HepG2 (cell line): ENCODE measurements around the gene SIRPB1. TPM values are rescaled to one million over a fixed set of nuclear protein-coding genes. Genes with fewer than 3 reads are reported as not detected.

ENCODE experiments used
- ATAC-seq: fragments of 200-7000 bp; cut with Tn5 transposase; 3 replicates; pipeline ENCODE4 v1.9.1; 2020; ENCODE audit warnings: mild to moderate bottlenecking, moderate library complexity
- BruUV-seq: library from RNA; stranded (reverse); fragments of 400-500 nt; replicated peaks from 2 replicates; lab custom pipeline; 2021; lab: Mats Ljungman, UMichigan
- CTCF ChIA-PET: fragments of 300-600 bp; formaldehyde crosslinking; extraction: SDS; loops from one replicate; lab custom pipeline; 2021; ENCODE audit warnings: low total read pairs, inconsistent platforms, low intra/inter-chr PET ratio; lab: Yijun Ruan, JAX
- POLR2A ChIA-PET: fragments of 350-600 bp; sonication (Branson Sonifier 250); formaldehyde crosslinking; loops from one replicate; lab custom pipeline; 2020; ENCODE audit warnings: antibody characterized with exemption, inconsistent platforms; lab: Yijun Ruan, JAX
- DNase-seq: peaks from one replicate; pipeline ENCODE4 v3.0.0-alpha.2; 2015; ENCODE audit warnings: low spot score
- FAIRE-seq: peaks from 3 replicates; lab custom pipeline; 2011; peaks lifted over from hg19 to GRCh38; lab: Jason Lieb, UNC
- H2AFZ ChIP-seq: one replicate; pipeline ENCODE4 v1.6.1; 2011; ENCODE audit warnings: low read length, inconsistent platforms
- H3K27ac ChIP-seq: fragments of 300-600 bp; 3 replicates; pipeline ENCODE4 v1.8.0; 2011; ENCODE audit warnings: mixed run types, mild to moderate bottlenecking, mixed read lengths, low read length, inconsistent platforms; ENCODE audit not compliant: insufficient read depth; ENCODE audit errors: extremely low read length
- H3K27me3 ChIP-seq, 2 experiments: fragments of 200-600 bp in 1 of 2; 2 replicates in 1 of 2; 3 replicates in 1 of 2; pipeline versions ENCODE4 v1.6.0 to v1.8.0; 2011; ENCODE audit warnings: low read length in 2 of 2, mild to moderate bottlenecking in 2 of 2, moderate library complexity in 2 of 2, inconsistent platforms in 1 of 2; ENCODE audit not compliant: insufficient read depth in 2 of 2, control insufficient read depth in 1 of 2
- H3K36me3 ChIP-seq, 2 experiments: fragments of 200-600 bp in 1 of 2; replicated peaks in 1 of 2; 2 replicates in 1 of 2; 3 replicates in 1 of 2; pipeline versions ENCODE4 v1.5.1 to v1.8.0; 2011; ENCODE audit warnings: low read length in 2 of 2, inconsistent platforms in 1 of 2; ENCODE audit not compliant: insufficient read depth in 2 of 2, control insufficient read depth in 1 of 2
- H3K4me1 ChIP-seq: 2 replicates; pipeline ENCODE4 v1.5.1; 2012; ENCODE audit warnings: low read length, inconsistent platforms; ENCODE audit not compliant: insufficient read depth
- H3K4me2 ChIP-seq: 2 replicates; pipeline ENCODE4 v1.6.0; 2011; ENCODE audit warnings: low read depth, low read length, inconsistent platforms
- H3K4me3 ChIP-seq, 3 experiments: fragments of 200-600 bp in 1 of 3; sonication (generic), shearing (Covaris generic) in 1 of 3; replicated peaks in 1 of 3; 2 replicates each; pipeline ENCODE4 v1.5.1; 2011 to 2016; ENCODE audit warnings: low read length in 3 of 3, inconsistent platforms in 2 of 3, low read depth in 2 of 3, mild to moderate bottlenecking in 2 of 3, control low read depth in 1 of 3, mixed read lengths in 1 of 3; ENCODE audit not compliant: insufficient read depth in 1 of 3
- H3K79me2 ChIP-seq: one replicate; pipeline ENCODE4 v1.6.1; 2011; ENCODE audit warnings: low read length, inconsistent platforms; ENCODE audit not compliant: insufficient read depth
- H3K9ac ChIP-seq: 2 replicates; pipeline ENCODE4 v1.6.0; 2011; ENCODE audit warnings: mild to moderate bottlenecking, low read depth, low read length, inconsistent platforms; ENCODE audit not compliant: insufficient read depth
- H3K9me3 ChIP-seq: 2 replicates; pipeline ENCODE4 v1.5.1; 2012; ENCODE audit warnings: mild to moderate bottlenecking, low read length
- H4K20me1 ChIP-seq: 2 replicates; pipeline ENCODE4 v1.6.0; 2011; ENCODE audit warnings: inconsistent platforms, mild to moderate bottlenecking, low read length, moderate library complexity; ENCODE audit not compliant: insufficient read depth
- CHD2 ChIP-seq: IDR thresholded peaks from 2 replicates; pipeline ENCODE4 v1.6.1; 2011; ENCODE audit warnings: low read depth, low read length, improper control_type of control experiment
- CREM ChIP-seq, 2 experiments: sonication (generic) in 1 of 2; formaldehyde crosslinking in 1 of 2; IDR thresholded peaks; 2 replicates each; pipeline versions ENCODE4 v1.4.0 to v1.6.1; 2016 to 2020; ENCODE audit warnings: antibody characterized with exemption in 1 of 2, mild to moderate bottlenecking in 1 of 2, missing genetic modification reagents in 1 of 2
- DPF2 ChIP-seq: sonication (generic); formaldehyde crosslinking; IDR thresholded peaks from 2 replicates; pipeline ENCODE4 v1.4.0; 2020; ENCODE audit warnings: mild to moderate bottlenecking, low read depth, missing genetic modification reagents, borderline replicate concordance
- HNF1A ChIP-seq, 2 experiments: sonication (generic) in 1 of 2; formaldehyde crosslinking in 1 of 2; IDR thresholded peaks; 2 replicates each; pipeline versions ENCODE4 v1.4.0 to v1.6.1; 2016 to 2020; ENCODE audit warnings: borderline replicate concordance in 1 of 2, low read depth in 1 of 2, mild to moderate bottlenecking in 1 of 2, missing genetic modification reagents in 1 of 2
- NFYB ChIP-seq: sonication (generic); formaldehyde crosslinking; IDR thresholded peaks from 2 replicates; pipeline ENCODE4 v1.4.0; 2020; ENCODE audit warnings: missing genetic modification reagents
- RARA ChIP-seq: IDR thresholded peaks from 2 replicates; pipeline ENCODE4 v1.6.1; 2016; ENCODE audit warnings: missing genetic modification reagents, missing compliant biosample characterization
- YY1 ChIP-seq: IDR thresholded peaks from 2 replicates; pipeline ENCODE4 v1.6.1; 2011; ENCODE audit warnings: low read length, low read depth, moderate library complexity, mild to moderate bottlenecking; ENCODE audit not compliant: insufficient read depth, insufficient replicate concordance
- ZNF558 ChIP-seq: sonication (generic); formaldehyde crosslinking; IDR thresholded peaks from 2 replicates; pipeline ENCODE4 v1.9.0; 2022; ENCODE audit warnings: mild to moderate bottlenecking, missing genetic modification reagents, borderline replicate concordance
- ZNF572 ChIP-seq: sonication (generic); formaldehyde crosslinking; IDR thresholded peaks from 2 replicates; pipeline ENCODE4 v1.5.1; 2020; ENCODE audit warnings: mild to moderate bottlenecking, missing genetic modification reagents
- ZNF710 ChIP-seq: sonication (generic); formaldehyde crosslinking; IDR thresholded peaks from 2 replicates; pipeline ENCODE4 v1.5.0; 2020; ENCODE audit warnings: mild to moderate bottlenecking, missing genetic modification reagents, borderline replicate concordance
- ZNF713 ChIP-seq: sonication (generic); formaldehyde crosslinking; IDR thresholded peaks from 2 replicates; pipeline ENCODE4 v1.4.0; 2020; ENCODE audit warnings: mild to moderate bottlenecking, missing genetic modification reagents
- ZNF781 ChIP-seq: sonication (generic); formaldehyde crosslinking; IDR thresholded peaks from 2 replicates; pipeline ENCODE4 v1.5.1; 2020; ENCODE audit warnings: borderline replicate concordance, mild to moderate bottlenecking, missing genetic modification reagents; ENCODE audit errors: not compliant biosample characterization
- ZNF83 ChIP-seq: sonication (generic); formaldehyde crosslinking; IDR thresholded peaks from 2 replicates; pipeline ENCODE4 v1.4.0; 2020; ENCODE audit warnings: missing genetic modification reagents, mild to moderate bottlenecking, borderline replicate concordance
- WGBS: methylation state at CpG from one replicate; pipeline ENCODE4 v1.1.6; 2017; ENCODE audit warnings: low lambda C conversion rate; 5-methylcytosine and 5-hydroxymethylcytosine counted together
- in situ Hi-C: cut with HindIII; loops from 2 replicates; pipeline ENCODE4 v1.10.0; 2017; ENCODE audit warnings: low pct_unique_long_range_greater_than_20kb; ENCODE audit not compliant: extremely low pct_ligation_motif_present
- intact Hi-C: fragments of 100-400 bp; cut with micrococcal nuclease; formaldehyde crosslinking; loops from one replicate; pipeline ENCODE4 v1.10.0; 2022; ENCODE audit not compliant: unreplicated experiment
- polyA plus RNA-seq, 8 experiments: library from polyadenylated mRNA; depleted of rRNA in 3 of 8; stranded (reverse) in 7 of 8; unstranded in 1 of 8; fragments of >200 nt; fragmentation: Illumina TruSeq in 4 of 8; extraction: Trizol in 4 of 8; gene quantifications; 2 replicates each; pipeline versions ENCODE4 v1.2.1 to v1.2.3, GENCODE V29; 2011 to 2016; ENCODE audit warnings: low read depth in 4 of 8, missing spikeins in 1 of 8, mixed read lengths in 1 of 8; ENCODE audit not compliant: insufficient read depth in 1 of 8
- total RNA-seq, 5 experiments: library from RNA; depleted of rRNA; stranded (reverse); fragments of >200 nt; fragmentation: Illumina TruSeq; extraction: Trizol; gene quantifications; 2 replicates each; pipeline ENCODE4 v1.2.3, GENCODE V29; 2016; ENCODE audit warnings: low read depth in 1 of 5
- TF ChIP-seq, protein P1 (sequence below): sonication (generic); formaldehyde crosslinking; IDR thresholded peaks from 2 replicates; pipeline ENCODE4 v1.4.0; 2020; ENCODE audit warnings: missing genetic modification reagents

Gene SIRPB1
- total and polyA plus RNA-seq, 2 of the 13 experiments (the other 11 are each of a cell fraction or from before 2014, with no cell fraction given), result 0.41 to 1.4 TPM

- ATAC-seq (no peak), FAIRE-seq (no peak), DNase-seq (no peak)
- H3K27me3 ChIP-seq, result no peaks in the 10 kb centered on the region
- H3K4me3 ChIP-seq, result no peak overlapping the region
- POLR2A ChIA-PET, result no interaction called here
- no peaks in the 10 kb centered on the region for H3K36me3 ChIP-seq
- no peak overlapping the region for H3K9ac ChIP-seq
- no TSS peak for BruUV-seq
- no peaks in the 10 kb centered on the region for H3K9me3 ChIP-seq
- WGBS, result no CpG with 5 or more reads among the region's 9 CpGs
- in situ Hi-C loops, result no loop called here
- no peak for TF ChIP-seq DPF2 (CRISPR knock-in tag)
- TF ChIP-seq ZNF713, result no peak
- TF ChIP-seq YY1, result no peak
- TF ChIP-seq, protein P1, sequence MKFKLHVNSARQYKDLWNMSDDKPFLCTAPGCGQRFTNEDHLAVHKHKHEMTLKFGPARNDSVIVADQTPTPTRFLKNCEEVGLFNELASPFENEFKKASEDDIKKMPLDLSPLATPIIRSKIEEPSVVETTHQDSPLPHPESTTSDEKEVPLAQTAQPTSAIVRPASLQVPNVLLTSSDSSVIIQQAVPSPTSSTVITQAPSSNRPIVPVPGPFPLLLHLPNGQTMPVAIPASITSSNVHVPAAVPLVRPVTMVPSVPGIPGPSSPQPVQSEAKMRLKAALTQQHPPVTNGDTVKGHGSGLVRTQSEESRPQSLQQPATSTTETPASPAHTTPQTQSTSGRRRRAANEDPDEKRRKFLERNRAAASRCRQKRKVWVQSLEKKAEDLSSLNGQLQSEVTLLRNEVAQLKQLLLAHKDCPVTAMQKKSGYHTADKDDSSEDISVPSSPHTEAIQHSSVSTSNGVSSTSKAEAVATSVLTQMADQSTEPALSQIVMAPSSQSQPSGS, result no peak
- TF ChIP-seq ZNF572 (CRISPR knock-in tag), result no peak
- TF ChIP-seq NFYB (CRISPR knock-in tag), result no peak
- TF ChIP-seq ZNF781 (CRISPR knock-in tag), result no peak
- no peak for TF ChIP-seq ZNF710
- TF ChIP-seq ZNF83, result no peak
- TF ChIP-seq CHD2, result no peak
- TF ChIP-seq ZNF558, result no peak
- TF ChIP-seq HNF1A (IDR thresholded peaks at IDR 0.05; ENCODE audit: low read depth), result no peak
- TF ChIP-seq HNF1A (CRISPR knock-in tag; IDR thresholded peaks at IDR 0.05; ENCODE audit: borderline replicate concordance), result no peak
- no peak for TF ChIP-seq RARA (CRISPR knock-in tag)
- no peak for TF ChIP-seq CREM (IDR thresholded peaks at IDR 0.05)
- no peak for TF ChIP-seq CREM (CRISPR knock-in tag; IDR thresholded peaks at IDR 0.05)
- TF ChIP-seq, all 625 proteins: peak for 0
- CTCF ChIA-PET, result no interaction called here
- intact Hi-C loops, result no loop called here
- Histone ChIP-seq H3K4me1 (no peaks in the 10 kb centered on the region), H2AFZ (no peak overlapping the region), H4K20me1 (no peaks in the 10 kb centered on the region), H3K27ac (no peak overlapping the region), H3K79me2 (no peaks in the 10 kb centered on the region), H3K4me2 (no peak overlapping the region)
These were observed 31.0 kb downstream of the SIRPB1 start for GRCh38 chr20:1588533-1589460.
